RPMI7951 (cell line): ENCODE measurements around the gene IRAK2. TPM values are rescaled to one million over a fixed set of nuclear protein-coding genes. Genes with fewer than 3 reads are reported as not detected.
"Not testable (repeated sequence)": the region's sequence is repeated elsewhere in the genome, so short reads cannot be mapped to it uniquely, and the experiment has no call there.

Source experiments
- DNase-seq: peaks from one replicate; pipeline ENCODE4 v3.0.0-alpha.2; 2012; ENCODE audit warnings: low read depth
- total RNA-seq: library from RNA; depleted of rRNA; stranded (reverse); fragments of >200 nt; shearing (Covaris generic); gene quantifications from 2 replicates; pipeline ENCODE4 v1.2.3, GENCODE V29; 2014

The IRAK2 gene
- total RNA-seq, 1 experiment from 2014 or later, result 11.2 TPM

GRCh38 chr3:10160925-10161324 lies 3.8 kb upstream of the IRAK2 start:
- no peak for DNase-seq

GRCh38 chr3:10162185-10162584 lies 2.5 kb upstream of the IRAK2 start:
- no peak for DNase-seq

DNA sequence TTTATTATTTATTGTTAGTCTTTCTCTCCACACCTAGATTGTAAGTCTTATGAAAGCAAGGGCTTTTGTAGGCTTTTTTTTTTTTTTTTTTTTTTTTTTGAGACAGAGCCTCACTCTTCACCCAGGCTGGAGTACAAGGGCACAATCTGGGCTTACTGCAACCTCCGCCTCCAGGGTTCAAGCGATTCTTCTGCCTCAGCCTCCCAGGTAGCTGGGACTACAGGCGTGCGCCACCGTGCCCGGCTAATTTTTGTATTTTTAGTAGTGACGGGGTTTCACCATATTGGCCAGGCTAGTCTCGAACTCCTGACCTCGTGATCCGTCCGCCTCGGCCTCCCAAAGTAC lies 546 bp upstream of the IRAK2 start:
- DNase-seq, result not testable (repeated sequence)

DNA sequence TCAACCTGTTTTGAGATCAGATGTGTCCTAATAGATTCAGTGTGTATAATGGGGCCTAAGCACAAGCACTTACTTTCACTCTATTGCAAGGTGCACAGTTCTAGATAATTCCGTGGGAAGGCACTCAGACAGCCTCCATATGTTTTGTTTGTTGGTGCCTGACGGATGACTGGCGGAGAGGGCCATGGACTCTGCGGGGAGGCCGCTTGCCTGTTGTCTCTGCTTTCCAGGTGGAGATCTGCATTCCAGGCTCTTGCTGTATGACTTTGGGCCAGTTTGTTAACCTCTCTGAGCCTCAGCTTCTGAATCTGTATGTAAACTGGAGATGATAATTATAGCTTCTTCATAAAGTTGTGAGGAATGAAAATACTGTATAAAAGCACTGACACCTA lies 1.5 kb downstream of the IRAK2 start:
- DNase-seq, result no peak

- peak; percentile 62 for DNase-seq
Observed at GRCh38 chr3:10169000-10169496, 4.3 kb downstream of the IRAK2 start.

DNA sequence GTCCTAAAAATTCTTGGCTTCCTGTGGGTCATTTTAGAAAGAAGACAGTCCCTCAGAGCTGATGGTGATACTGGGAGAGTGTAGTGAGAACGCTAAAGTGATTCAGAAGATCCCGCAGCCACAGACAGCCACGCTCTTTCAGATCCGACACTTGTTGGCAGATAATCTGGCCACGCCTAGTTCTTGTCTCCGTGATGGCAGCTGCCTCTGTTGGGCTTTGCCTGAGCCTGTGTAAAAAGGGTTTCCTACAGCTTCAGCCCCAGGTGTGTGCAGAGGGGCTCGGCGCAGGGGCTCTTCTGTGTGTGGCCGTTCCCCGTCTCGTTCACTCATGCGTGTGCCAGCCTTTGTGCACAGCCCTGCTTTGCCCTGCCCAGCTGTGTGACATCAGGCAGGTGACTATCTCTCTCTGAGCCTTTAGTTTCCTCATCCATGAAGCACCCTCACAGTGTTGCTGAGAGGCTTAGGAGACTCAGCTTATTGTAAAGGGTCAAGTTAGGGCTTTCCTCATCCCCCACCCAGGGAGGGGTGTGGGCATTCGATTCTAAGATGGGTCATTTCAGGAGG lies 6.3 kb downstream of the IRAK2 start:
- DNase-seq, result no peak

DNA sequence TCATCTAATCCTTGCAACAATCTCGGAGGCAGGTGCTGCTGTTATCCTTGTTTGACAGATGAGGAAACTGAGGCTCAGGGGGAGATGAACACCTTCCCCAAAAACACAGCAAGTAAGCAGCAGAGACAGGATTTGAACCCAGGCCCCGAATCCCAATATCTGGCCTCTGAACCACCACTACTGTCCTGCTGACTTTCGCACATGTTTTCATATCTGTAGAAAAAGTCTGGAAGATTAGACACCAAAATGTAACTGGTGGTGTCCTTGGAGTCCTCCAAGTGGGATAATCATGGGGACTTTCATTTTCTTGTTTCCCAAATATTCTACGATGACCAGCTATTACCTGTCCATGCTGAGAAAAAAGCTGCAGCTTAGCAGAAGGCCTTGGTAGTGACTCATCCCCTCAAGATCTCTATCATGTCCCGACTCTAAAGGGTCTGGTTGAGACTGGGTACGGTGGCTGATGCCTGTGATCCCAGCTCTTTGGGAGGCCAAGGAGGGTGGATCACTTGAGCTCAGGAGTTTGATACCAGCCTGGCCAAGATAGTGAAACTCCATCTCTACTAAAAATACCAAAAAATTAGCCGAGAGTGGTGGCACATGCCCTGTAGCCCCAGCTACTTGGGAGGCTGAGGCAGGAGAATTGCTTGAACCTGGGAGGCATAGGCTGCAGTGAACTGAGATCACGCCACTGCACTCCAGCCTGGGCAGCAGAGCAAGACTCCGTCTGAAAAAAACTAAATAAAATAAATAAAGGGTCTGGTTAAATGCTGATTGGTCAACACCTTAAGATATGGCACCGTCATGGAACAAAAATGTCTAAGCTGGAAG lies 8.6 kb downstream of the IRAK2 start:
- peak; percentile 81 for DNase-seq

DNA sequence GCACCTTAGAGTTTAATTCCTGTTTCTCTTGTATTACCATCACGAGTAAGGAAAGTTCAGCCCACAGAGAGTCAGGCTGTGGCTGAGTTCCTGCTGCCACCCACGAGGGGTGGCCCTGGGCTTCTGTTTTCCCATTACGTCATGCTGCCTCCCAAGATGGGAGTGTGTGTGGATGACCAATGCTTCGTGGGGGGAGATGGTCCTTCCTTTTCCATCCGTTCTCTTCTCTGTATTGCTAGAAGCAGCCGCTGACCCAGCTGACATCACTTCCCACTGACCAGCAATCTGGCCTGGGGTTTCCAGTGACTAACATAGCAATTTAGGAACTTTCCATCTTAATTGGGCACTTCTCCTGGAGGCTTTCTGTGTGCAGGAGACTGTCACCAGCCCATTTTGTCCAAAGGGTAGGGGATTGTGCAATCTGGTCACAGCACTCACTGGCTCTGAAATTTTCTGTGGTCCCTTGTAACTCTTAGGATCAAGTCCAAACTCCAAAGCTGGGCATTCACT lies 9.3 kb downstream of the IRAK2 start:
- peak; percentile 100 for DNase-seq

GRCh38 chr3:10175334-10175733 lies 10.6 kb downstream of the IRAK2 start:
- not testable (repeated sequence) for DNase-seq

DNA sequence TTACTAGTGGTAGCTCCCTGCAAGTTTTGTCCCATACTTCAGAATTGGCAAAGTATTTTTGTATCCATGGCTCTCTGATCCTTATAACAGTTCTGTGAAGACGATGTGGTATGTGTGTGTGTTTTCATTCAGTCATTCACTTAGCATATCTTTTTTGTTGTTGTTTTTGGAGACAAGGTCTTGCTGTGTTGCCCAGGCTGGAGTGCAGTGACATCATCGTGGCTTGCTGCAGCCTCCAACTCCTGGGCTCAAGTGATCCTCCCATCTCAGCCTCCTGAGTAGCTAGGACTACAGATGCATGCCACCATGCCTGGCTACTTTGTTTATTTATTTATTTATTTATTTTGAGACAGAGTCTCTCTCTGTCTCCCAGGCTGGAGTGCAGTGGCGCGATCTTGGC lies 11.4 kb downstream of the IRAK2 start:
- not testable (repeated sequence) for DNase-seq

DNA sequence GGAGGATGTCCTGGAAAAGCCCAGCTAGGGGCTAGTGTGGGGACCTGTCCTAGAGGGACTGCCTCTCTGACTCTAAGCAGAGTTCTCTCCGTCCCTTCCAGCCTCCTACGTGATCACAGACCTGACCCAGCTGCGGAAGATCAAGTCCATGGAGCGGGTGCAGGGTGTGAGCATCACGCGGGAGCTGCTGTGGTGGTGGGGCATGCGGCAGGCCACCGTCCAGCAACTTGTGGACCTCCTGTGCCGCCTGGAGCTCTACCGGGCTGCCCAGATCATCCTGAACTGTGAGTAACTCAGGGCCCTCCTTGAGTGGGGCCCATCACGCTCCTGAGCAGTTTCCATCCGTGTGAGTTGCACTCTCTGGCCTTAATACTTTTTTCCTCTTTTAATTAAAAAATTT lies 13.0 kb downstream of the IRAK2 start:
- DNase-seq, result no peak

DNA sequence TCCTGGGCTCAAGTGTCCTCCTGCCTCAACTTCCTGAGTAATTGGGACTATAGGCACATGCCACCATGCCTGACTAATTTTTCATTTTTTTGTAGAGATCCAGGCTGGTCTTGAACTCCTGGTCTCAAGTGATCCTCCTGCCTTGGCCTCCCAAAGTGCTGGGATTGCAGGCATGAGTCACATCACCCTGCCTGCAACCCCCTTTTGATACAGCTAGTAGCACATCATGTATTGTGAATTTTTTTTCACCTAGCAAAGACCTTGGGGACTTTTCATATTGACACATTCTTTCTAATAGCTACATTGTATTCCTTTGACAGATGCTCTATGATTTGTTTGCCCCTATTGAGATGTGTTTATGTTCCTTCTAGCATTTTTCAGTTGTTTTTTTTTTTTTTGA lies 14.2 kb downstream of the IRAK2 start:
- no peak for DNase-seq

DNA sequence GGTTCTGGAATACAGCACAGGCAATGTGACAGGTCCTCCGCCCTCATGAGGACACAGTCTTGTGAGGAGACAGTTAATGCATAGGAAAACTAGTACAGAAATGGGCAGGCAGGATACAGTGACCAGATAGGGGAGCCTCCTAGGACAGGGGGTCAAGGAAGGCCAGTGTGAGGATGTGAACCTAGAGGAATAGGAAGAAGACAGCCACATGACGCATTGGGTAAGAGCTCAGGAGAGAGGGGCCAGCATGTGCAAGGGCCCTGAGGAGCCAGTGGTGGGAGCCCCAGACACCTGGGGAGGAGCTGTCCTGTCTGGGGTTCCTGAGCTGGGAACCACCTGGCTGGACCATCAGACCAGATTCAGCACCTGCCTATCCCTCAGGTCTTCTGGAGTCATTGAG lies 15.6 kb downstream of the IRAK2 start:
- DNase-seq, result no peak

DNA sequence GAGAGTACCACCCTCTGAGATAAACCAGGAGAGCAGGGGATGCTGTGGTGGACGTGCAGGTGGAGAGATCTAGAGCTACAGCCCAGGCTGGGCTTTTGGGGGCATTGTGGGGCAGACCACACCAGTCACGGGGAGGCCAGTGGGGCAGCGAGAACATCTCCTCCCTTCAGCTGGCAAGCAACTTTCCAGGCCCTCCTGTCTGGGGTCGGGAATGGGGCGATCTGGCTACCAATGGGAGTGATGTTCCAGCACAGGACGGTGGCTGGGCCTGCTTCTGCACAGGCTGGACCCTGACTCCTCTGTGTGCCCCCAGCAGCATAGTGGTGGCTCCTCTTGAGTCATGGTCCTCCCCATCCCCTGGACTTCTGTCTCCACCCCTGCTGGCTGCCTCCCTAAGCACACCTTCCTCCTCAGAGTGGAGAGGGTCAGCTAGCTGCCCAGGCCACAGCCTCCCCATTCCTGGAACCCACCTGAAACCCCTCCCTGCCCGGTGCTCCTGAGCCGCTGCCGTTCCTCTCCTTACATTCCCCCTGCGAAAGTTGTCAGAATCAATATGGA lies 16.1 kb downstream of the IRAK2 start:
- DNase-seq, result no peak

DNA sequence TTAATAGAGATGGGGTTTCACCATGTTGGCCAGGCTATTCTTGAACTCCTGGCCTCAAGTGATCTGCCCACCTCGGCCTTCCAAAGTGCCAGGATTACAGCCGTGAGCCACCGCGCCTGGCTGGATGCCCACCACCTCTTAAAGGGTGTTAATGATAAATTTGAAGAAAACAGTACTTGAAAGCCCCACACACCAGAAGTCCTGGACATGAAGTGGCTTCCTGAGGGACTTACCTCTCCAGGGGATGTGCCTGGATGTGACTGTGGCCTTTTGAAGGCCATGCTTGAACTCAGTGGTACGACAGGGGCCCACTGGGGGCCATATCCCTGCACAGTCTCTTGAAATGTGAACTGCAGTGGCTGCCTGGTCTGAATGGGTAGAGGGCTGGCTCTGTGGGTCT lies 18.2 kb downstream of the IRAK2 start:
- no peak for DNase-seq

GRCh38 chr3:10184250-10184649 lies 19.5 kb downstream of the IRAK2 start:
- DNase-seq, result no peak

DNA sequence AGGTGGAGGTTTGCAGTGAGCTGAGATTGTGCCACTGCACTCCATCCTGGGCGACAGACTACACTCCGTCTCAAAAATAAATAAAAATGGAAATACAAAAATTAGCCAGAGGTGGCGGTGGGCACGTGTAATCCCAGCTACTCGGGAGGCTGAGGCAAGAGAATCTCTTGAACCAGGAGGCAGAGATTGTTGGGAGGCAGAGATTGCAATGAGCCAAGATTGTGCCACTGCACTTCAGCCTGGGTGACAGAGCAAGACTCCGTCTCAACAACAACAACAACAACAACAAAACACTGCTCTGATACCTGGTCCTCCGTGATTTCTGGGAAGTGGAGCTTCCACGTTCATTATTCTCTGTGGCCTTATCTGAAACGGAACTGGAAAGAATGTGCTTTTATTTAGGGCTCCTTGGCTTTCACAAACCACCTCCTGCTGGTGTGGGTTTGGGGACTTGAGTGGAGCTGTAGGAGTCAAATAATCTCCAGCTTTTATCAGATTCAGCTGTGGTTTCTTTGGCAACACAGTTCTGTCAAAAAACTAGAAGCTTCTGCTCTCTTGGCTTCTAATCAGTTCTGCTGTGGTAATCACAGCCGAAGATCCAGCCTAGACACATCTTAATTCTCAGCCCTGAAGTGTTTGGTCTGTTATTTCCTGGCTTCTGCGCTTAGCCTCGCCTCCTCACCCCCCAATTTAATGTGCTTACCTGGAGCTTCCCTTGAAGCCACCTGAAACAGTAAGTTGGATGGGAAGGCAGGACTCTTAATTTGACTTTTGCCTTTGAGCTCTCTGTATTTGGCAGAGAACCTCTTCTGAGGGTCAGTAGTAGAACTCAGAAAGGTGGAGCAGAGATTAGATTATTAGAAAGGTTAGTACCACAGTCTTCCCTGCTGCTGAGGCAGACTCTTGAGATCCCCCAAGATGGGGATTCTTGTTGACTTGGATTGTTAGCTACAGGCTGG lies 21.4 kb downstream of the IRAK2 start:
- DNase-seq, result peak; percentile 64

GRCh38 chr3:10187290-10187876 lies 22.7 kb downstream of the IRAK2 start:
- no peak for DNase-seq

GRCh38 chr3:10187944-10188343 lies 23.2 kb downstream of the IRAK2 start:
- no peak for DNase-seq

DNA sequence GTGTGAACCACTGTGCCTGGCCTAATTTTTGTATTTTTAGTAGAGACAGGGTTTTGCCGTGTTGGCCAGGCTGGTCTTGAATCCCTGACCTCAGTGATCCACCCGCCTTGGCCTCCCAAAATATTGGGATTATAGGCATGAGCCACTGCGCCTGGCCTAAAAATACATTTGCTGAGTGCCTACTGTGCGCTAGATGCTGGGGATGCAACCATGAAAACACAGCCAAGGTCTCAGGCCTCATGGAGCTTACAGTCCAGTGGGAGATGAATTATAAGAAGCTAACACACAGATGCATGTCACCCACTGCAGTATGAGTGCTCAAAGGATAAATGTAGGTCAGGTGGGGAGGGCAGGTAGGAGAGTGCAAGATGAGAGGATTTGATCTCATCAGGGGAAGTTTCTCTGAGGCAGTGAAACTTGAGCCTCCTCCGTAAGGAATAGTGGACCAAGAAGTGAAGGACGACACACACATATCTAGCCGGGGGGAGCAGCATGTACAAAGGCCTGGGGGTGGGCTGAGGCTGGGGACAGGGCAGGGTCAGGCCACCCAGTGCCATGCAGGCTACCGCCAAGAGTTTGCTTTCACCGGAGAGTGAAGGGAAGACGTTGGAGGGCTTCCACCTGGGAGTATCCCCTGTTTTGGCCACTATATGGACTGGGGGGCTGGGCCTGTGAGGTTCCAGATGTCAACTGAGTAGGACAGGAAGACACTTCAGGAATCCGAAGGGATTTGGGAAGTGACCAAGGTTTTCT lies 24.3 kb downstream of the IRAK2 start:
- no peak for DNase-seq
